ENCODE results near the gene ABCA8.

Gene ABCA8

DNA sequence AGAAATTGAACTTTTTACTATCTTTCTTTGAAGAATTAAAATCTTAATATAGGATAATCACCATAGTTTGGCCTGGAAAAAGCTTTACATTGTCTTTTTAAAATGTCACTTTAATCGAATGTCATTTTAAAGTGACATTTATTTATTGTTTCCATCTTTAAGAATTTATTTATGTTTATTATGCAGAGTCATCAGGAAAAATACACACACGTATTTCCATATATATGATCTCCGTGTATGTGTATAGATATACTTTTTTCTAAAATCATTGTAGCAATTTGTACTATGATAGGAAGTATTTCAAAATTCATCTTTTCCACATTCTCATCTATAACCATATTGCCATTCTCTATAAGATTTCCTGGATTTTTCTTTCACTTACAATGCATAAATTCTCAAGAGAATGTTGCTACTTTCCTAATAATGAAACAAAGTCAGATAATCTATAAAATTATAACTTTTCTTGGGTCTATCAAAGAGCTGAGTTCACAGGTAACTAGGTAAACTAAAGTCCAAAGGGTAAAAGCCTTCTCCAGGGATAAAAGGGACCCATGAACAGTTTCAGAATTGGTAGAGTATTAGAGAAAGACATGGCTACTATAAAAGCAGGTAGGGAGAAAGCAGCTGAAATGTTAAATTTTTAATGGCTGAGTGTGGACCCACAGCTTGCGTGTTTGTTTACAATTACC, 11.9 kb downstream of the ABCA8 start:
- DNase-seq = no peak

DNA sequence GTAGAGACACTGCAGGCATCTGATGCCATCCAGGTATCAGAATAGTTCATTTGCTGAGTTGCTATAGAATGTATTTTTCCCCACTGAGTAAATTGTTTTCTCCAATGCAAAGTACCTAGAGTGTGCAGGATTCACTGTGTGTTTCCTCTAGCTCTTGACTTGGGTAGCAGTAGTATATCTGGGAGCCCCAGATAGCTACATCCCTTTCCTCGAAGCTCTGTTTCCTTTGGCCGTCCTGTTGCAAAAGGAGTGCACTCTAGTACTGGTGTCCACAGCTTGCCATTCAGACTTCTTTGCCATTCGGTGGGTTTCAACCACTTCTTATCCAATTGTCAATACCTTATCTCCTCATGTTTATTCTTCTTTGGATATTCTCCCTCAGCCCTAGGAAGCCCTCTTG, 12.8 kb downstream of the ABCA8 start:
- DNase-seq = no peak

DNA sequence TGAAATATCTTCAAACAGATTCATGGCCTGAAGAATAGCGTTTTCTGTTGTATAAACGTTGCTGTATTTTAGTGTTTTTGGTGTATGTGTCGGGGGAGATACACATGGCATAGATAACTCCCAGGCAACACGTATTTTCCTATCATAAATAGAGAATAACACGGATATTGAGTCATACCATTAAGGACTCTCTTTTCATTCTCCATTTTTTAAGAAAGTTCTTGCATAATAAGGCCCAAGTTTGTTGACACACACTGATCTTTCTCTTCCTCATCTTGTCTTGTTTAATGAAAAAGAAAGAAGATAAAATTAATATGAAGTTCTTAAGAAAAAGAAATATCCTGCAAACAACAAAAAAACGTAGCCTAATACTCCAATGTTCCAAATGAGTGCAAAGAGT, 13.4 kb downstream of the ABCA8 start:
- no peak for DNase-seq

DNA sequence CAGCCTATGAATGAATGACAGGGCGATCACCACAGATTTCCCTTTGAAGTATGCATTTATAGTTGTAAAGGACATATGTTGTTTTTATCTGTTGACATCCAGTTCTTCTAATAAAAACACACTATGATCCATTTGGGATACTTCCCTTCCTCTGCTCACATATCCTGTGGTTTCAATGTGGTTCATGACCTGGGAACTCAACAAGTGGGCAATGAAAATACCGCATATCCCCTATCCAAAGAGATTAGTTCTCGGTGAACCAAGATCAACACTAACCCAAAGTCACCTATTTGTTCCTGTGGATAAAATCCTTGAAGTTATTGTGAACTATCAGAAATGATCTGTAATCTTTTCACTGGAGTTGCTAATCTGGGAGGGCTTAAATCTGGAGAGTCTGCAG, 16.0 kb downstream of the ABCA8 start:
- no peak for DNase-seq

DNA sequence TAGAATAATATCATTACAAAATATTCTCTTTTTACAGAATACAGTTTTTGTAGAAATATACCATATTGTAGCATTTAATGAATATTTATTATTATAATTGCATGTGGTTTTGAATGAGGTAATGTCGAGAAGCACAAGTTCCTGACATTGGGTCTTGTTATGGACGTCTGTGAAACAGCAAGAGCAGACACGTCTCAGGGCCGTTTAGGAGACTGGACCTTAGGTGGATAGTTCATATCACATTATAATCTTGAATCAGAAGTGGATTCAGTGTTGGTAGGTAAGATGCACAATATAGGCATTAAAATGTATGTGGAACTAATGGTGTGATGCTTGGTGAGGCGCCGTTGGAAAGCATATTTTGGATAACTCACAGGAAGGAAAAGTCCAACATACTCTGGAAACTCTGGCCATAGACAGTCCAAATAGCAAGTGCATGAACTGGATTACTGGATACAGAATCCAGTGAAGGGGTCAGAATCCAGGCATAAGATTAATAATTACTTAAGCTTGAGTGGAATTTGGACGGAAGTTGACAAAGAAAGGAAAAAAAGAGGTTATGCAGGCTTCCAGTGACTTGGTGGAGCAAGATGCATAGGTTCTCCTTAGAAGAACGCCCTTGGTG, 17.2 kb downstream of the ABCA8 start:
- no peak for DNase-seq

DNA sequence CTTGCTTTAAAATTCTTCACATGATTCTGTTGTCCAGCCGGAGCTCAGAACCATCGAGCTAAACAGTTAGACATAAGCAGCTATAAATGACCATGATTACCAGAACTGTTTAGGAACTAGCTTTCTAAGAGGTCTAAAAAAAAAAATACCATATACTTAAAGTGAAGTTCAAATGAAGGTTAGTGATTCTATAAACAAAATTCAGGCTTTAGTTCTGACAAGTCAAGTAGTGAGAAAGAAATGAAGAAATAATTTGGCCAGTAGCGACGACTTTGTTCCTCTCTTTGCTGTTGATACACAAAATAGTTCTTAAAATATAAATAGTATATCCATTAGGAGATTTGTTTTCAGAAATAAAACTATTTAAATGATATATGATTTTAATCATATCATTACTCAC, 27.7 kb downstream of the ABCA8 start:
- no peak for DNase-seq

DNA sequence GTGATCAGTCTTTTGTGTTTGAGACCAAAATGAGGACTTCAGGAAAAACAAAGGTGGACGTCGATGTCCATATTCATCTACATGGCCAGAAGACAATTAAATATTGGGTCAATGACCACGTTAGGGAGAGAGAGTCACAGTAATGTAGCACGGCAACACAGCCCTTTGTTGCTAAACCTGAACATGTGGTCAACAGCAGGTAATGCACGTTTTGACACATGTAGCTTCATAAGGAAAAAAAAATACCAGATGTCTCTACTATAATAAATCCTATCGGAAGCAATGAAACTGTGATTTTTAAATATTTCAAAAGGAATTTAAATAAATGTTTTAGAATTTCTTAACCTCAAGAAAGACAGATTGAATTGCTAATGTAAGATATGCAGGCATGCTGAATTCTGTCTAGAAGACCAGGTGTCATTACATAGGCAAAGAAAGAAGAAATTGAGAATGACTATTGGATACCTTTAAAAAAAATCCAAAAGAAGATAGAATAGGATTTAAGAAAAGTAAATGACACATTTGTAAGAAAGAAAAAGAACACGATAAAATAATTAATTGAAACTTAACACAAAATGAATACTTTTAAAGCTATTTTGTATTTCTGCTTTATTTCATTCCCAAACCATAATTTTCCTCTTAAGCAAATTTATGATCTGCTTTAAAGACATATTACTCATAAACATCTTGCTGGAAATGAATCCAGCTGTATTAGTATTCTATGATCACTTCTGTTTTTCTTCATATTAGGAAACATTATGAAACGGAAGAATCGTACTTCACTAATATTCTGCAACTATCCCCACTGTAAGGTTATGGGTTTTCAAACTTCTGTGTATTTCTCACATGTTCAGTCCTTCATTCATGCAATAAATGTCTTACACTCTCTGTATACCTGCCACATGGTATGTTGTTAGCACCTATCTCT, 30.1 kb downstream of the ABCA8 start:
- no peak for DNase-seq

DNA sequence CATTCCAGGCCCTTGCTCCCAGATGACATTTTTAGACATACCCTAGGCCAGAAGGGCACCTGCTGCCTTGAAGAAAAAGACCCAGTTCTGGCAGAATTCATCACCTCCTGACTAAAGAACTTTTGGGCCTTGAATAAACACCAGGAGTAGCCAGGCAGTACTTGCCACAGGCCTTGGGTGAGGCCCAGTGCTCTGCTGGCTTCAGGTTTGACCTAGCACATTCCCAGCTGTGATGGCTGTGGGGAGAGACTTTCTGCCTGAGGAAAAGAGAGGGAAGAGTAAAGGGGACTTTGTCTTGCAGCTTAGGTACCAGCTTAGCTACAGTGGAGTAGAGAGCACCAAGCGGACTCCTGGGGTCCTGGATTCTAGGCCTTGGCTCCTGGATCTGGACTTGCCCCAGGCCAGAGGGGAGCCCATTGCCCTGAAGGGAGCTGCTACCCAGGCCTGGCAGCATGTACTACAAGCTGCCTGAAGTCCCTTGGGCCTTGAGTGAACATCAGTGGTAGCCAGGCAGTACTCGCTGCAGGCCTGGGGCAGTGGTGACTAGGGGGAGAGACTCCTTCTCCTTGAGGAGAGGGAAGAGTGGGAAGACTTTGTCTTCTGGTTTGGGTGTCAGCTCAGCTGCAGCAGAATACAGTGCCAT, 44.3 kb downstream of the ABCA8 start:
- no peak for DNase-seq

DNA sequence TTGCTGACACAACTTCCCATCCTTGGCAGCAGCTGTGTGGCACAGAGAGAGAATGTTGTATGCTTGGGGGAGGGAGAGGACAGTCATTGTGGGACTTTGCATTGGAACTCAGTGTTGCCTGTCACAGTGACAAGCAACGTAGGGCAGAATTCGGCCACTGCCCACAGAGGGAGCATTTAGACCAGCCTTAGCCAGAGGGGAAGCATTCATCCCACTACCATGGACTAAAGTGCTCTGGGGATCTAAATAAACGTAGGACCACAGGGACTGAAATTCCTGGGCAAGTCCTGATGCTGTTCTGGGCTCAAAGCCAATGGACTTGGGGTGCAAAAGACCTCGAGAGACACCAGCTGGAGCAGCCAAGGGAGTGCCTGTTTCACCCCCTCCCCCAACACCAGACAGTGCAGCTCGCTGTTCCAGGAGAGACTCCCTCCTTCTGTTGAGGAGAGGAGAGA, 44.9 kb downstream of the ABCA8 start:
- no peak for DNase-seq

DNA sequence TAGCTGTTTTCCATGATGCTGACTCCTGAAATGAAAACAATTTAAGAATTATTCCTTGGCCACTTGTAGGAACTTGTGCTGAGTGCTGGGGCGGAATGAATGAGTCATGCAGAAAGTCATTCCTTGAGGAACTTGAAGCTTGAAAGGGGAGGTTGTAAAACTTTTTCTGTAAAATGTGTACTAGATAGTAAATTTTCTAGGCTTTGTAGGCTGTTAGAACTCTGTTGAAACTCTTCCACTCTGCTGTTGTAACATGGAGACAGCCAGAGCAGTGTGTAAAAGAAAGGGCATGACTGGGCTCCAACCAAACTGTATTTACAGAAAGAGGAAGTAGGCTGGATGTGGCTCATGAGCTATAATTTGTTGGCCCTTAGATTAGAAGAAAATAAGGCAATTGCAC, 46.1 kb downstream of the ABCA8 start:
- DNase-seq = no peak

DNA sequence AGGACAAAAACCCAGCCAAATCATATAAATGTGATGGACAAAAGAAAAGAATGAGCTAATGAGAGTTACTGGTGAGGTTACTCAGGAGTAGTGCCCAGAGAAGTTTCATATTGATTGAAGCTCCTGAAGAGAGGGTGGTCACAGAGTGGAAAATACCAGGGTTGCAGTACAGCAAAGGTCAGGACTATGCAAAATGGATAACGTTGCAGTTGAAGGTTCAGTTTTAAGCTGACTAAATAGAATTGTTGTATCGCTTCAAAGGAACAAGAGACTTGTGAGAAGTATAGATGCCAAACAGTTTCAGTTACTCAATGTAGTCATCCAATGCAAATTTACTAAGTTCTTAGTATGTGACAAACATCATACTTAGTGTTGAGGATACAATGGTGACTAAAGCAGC, 47.1 kb downstream of the ABCA8 start:
- DNase-seq = no peak

DNA sequence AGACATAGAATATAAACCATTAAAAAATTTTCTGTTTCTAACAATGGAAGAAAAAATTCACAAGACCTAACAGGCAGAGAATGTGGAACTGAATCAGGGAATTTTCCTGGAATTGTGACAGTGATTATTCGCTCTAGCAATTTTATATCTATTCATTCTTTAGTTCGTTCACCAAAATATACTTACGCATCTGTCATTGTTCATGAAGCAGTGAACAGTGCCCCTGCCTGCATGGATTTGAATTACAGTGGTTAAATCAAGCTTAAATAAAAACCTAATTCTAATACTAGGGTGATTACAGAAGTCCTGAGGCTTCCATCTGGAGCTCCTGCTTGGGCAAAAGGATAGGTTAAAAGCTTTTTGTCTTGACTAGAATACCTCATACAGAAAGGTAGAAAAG, 48.6 kb downstream of the ABCA8 start:
- no peak for DNase-seq

DNA sequence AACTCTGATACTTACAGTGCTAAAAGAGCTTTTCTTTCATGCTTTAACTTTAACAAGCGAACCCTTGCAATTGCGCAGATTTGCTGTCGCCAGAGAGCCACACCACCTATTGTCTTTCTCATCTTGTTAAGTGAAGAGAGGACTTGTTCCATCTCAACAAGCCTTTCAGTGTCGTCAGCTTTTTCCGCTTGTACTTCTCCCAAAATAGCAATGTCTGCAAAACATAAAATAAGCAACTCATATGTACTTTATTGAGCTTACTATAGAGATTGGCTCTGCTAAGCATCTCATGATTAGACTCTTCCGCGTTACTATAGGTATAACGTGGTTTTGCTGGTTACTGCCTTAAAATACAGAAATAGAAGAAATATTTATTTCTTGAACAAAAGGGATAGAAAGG, 51.9 kb downstream of the ABCA8 start:
- DNase-seq = no peak

DNA sequence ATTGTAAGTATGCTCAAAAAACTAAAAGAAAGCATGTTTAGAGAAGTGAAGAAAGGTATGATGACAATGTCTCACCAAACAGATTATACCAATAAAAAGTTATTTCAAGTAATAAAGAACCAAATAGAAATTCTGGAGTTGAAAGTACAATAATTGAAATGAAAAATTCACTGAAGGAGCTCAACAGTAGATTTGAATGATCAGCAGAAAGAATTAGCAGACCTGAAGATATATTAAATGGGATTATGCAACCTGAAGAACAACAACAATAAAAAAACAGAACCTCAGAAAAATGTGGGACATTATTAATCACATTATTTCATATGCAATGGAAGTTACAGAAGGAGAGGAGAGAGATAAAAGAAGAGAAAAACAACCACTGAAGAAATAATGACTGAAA, 57.6 kb downstream of the ABCA8 start:
- no peak for DNase-seq

DNA sequence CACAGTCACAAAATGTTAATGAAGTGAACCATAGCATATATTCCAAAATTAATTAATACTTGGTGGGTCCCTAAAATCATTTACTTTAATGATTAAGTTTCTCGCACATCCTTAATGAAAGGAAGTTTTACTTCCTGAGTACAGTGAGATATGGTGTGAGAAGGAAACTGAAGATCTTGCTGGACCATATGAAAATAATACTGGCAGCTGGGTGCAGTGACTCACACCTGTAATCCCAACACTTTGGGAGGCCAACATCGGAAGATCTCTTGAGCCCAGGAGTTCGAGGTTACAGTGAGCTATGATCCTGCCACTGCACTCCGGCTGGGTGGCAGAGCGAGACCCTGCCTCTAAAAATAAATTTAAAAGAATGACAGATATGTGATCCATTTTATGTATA, 62.5 kb downstream of the ABCA8 start:
- DNase-seq = no peak

DNA sequence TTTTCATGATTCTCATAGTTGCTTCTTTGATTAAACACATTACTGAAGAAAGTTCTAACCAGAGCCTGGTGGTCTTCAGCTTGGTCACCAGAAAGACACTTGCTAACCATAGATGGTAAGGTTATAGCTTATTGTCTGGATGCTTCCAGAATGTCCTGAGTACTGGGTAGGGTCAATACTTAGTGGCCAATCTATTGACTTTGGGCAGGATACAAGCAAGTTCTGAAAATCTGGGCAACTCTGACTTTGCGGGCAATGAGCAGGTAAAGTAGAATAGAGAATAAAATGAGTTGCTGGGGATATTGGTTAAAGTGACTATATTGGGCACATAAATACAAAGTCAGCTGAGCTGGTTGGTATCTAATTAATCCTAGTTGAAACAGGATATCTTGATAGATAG, 63.0 kb downstream of the ABCA8 start:
- no peak for DNase-seq

DNA sequence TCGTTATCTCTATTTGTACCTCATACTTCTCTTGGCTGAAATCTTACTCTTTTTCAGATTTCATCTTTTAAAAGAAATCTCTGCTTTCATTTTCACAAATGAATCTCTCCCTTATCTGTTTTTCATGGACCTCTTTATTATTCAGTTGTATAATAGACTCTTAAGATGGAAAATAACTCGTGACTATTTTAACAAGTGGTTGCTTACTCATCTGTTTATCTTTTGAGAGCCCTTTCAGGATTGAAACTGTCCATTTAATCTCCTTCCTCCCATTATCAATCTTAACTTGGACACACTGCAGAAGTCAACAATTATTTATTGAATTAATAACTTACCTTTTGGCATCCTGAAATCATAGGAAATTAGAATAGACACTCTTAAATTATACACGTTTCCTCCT, 68.8 kb downstream of the ABCA8 start:
- DNase-seq = no peak

DNA sequence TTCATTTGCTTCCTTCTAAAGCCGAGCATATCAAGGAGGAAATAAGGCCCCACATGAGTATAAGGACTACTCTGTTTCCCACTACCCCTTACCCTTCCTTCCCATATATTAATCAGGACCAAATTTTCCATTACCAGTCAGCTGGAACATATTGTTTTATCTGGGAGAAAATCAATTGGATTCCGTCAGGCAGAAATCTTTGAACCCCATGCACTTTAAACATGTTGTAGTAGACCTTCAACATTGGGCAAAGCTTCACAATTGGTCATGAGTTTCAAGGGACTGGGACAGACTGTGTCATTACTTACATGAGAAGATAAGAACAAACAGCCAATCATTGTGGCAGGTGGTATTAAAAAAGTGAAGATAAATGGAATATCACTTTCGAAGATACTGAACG, 70.3 kb downstream of the ABCA8 start:
- DNase-seq = no peak

DNA sequence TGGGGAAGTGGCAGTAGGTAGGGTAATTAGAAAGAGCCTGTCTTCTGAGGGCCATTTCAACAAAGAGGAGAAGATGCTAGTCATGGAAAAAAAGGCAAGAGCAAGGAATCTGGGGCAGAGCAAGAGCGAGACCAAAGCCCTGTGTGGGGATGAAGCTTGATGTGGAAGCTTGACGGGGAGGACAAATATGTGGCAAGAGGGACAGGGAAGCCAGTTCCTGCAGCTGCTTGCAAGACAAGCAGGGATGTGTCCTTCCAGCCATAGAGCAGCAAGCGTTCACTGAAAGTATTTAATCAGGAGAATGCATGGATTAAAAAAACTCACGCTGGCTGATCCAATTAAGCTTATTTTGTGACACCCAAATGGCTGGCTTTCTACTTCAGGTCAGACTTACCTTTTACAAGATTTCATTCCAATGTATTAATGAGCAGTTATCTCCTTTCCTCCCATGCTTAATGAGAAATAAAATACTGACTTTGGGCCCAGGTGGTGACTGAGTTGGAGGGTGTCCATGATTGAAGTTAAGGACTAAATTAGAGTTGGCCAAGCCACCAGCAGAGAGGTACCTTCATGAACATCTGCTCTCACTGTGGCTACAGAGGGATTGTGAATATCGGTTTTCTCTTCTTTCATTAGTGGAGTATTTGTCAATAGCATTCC, 76.8 kb downstream of the ABCA8 start:
- DNase-seq = no peak

DNA sequence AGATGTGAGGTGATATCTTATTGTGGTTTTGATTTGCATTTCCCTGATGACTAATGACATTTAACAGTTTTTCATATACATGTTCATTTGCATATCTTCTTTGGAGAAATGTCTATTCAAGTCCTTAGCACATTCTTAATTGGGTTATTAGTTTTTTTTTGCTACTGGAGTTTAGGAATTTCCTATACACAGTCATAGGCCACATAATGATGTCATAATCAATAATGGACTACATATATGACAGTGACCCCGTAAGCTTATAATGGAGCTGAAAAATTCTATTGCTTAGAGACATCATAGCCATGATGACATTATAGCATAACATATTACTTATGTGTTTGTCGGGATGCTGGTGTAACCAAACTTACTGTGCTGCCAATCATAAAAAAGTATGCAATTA, 83.7 kb downstream of the ABCA8 start:
- DNase-seq = no peak

DNA sequence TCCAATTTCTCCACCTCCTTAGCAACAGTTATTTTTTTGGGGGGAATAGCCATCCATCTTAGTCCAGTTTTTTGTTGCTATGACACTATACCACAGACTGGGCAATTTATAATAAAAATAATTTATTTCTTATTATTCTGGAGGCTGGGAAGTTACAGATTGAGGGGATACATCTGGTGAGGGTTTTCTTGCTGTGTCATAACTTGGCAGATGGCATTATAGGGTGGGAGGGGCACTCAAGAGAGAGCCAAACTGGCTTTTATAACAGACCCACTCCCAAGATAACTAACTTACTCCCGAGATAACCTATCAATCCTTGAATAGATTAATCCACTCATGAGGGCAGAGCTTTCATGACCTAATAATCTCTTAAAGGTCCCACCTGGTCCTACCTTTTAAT, 84.2 kb downstream of the ABCA8 start:
- no peak for DNase-seq

DNA sequence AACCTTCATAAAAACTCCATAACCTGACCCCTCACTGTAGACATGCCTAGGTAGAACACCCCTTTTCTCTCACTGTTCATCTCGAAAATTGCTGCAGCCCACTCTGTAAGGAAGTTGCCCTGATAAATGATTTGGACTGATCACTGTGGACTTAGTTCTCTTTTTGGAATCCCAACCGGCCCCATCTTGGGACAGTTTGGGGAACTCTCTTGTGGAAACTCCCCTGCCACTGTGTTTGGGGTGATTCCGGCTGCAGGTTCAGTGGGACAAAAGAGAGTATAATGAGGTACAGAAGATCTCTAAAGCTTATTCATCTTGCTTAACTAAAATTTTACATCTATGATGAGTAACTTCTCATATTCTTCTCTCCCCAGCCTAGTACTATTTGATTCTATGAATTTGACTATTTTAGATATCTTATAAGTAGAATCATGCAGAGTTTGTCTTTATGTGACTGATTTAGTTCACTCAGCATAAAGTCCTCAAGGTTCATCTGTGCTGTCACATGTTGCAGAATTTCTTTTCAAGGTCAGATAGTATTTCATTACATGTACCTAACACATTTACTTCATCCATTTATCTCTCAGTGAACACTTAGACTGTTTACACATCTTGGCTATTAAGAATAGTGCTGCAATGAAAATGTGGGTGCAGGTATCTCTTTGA, 84.9 kb downstream of the ABCA8 start:
- DNase-seq = no peak
